WTC11 (cell line): Measurements from ENCODE around the gene DNM3.

Source experiments
- ATF3 ChIP-seq: sonication (generic); formaldehyde crosslinking; conservative IDR thresholded peaks from 2 replicates; pipeline ENCODE4 v1.8.1; 2022; ENCODE audit warnings: mild to moderate bottlenecking, missing genetic modification reagents
- CTCF ChIP-seq: fragments of 200-600 bp; IDR thresholded peaks from 2 replicates; pipeline ENCODE4 v1.8.0; 2022; ENCODE audit warnings: antibody characterized with exemption
- IRF1 ChIP-seq: sonication (generic); formaldehyde crosslinking; IDR thresholded peaks from 2 replicates; pipeline ENCODE4 v1.8.0; 2023; ENCODE audit warnings: missing genetic modification reagents
- MAX ChIP-seq: sonication (generic); formaldehyde crosslinking; IDR thresholded peaks from 2 replicates; pipeline ENCODE4 v1.8.0; 2022; ENCODE audit warnings: mild to moderate bottlenecking, missing genetic modification reagents
- RORB ChIP-seq: fragments of 250-450 bp; sonication (Bioruptor Pico); IDR thresholded peaks from 2 replicates; pipeline ENCODE4 v1.9.0; 2021; ENCODE audit warnings: mild to moderate bottlenecking
- SMAD3 ChIP-seq: sonication (generic); formaldehyde crosslinking; IDR thresholded peaks from 2 replicates; pipeline ENCODE4 v1.8.0; 2022; ENCODE audit warnings: missing genetic modification reagents, mild to moderate bottlenecking, borderline replicate concordance
- TCF7 ChIP-seq: sonication (generic); formaldehyde crosslinking; IDR thresholded peaks from 2 replicates; pipeline ENCODE4 v1.8.0; 2022; ENCODE audit warnings: mild to moderate bottlenecking, low read depth, missing genetic modification reagents, moderate library complexity
- USF1 ChIP-seq: sonication (generic); formaldehyde crosslinking; IDR thresholded peaks from 2 replicates; pipeline ENCODE4 v1.8.0; 2022; ENCODE audit warnings: mild to moderate bottlenecking, missing genetic modification reagents
- ZNF121 ChIP-seq: sonication (generic); formaldehyde crosslinking; IDR thresholded peaks from 2 replicates; pipeline ENCODE4 v1.8.0; 2023; ENCODE audit warnings: missing genetic modification reagents
- ZNF138 ChIP-seq: sonication (generic); formaldehyde crosslinking; conservative IDR thresholded peaks from 2 replicates; pipeline ENCODE4 v1.8.1; 2022; ENCODE audit warnings: mild to moderate bottlenecking, moderate library complexity, missing genetic modification reagents

GRCh38 chr1:172381946-172382345, 540.6 kb downstream of the DNM3 start:
- TF ChIP-seq CTCF: no peak
- no peak for TF ChIP-seq USF1
- TF ChIP-seq SMAD3 (CRISPR knock-in tag): no peak
- no peak for TF ChIP-seq ATF3 (CRISPR knock-in tag)
- TF ChIP-seq TCF7 (CRISPR knock-in tag): no peak
- no peak for TF ChIP-seq RORB (CRISPR knock-in tag)
- no peak for TF ChIP-seq IRF1 (CRISPR knock-in tag)
- TF ChIP-seq MAX (CRISPR knock-in tag): no peak
- TF ChIP-seq ZNF121 (CRISPR knock-in tag): no peak
- no peak for TF ChIP-seq ZNF138 (CRISPR knock-in tag)
